SK-N-SH treated with all-trans-retinoic acid at 6 μM for 48 hours (cell line): ENCODE results near the gene RELT.

Source experiments
- ATAC-seq: fragments of 200-7000 bp; cut with Tn5 transposase; 3 replicates; pipeline ENCODE4 v1.9.1; 2020; ENCODE audit warnings: mild to moderate bottlenecking, moderate library complexity
- ARNTL ChIP-seq: fragments of 450-650 bp; formaldehyde crosslinking; IDR thresholded peaks from 2 replicates; pipeline ENCODE4 v1.5.0; 2020; ENCODE audit warnings: low read depth, mild to moderate bottlenecking, moderate library complexity, borderline replicate concordance
- BACH2 ChIP-seq: fragments of 250-450 bp; sonication (Bioruptor Pico); IDR thresholded peaks from 2 replicates; pipeline ENCODE4 v1.9.0; 2021; ENCODE audit warnings: mild to moderate bottlenecking, borderline replicate concordance
- CREB5 ChIP-seq: fragments of 250-450 bp; sonication (Bioruptor Pico); IDR thresholded peaks from 2 replicates; pipeline ENCODE4 v1.5.1; 2020; ENCODE audit warnings: low read depth, mild to moderate bottlenecking, moderate library complexity
- CSDC2 ChIP-seq: fragments of 250-450 bp; sonication (Bioruptor Pico); IDR thresholded peaks from 2 replicates; pipeline ENCODE4 v1.5.0; 2020; ENCODE audit warnings: mild to moderate bottlenecking, moderate library complexity
- CSRNP3 ChIP-seq: fragments of 250-450 bp; sonication (Bioruptor Pico); IDR thresholded peaks from 2 replicates; pipeline ENCODE4 v1.5.1; 2021; ENCODE audit warnings: mild to moderate bottlenecking, moderate library complexity
- ESRRG ChIP-seq: fragments of 250-450 bp; sonication (Bioruptor Pico); IDR thresholded peaks from 2 replicates; pipeline ENCODE4 v1.6.1; 2021; ENCODE audit warnings: mild to moderate bottlenecking
- GLIS3 ChIP-seq: fragments of 250-450 bp; sonication (Bioruptor Pico); IDR thresholded peaks from 2 replicates; pipeline ENCODE4 v1.5.0; 2020; ENCODE audit warnings: mild to moderate bottlenecking, moderate library complexity
- PATZ1 ChIP-seq: fragments of 250-450 bp; sonication (Bioruptor Pico); IDR thresholded peaks from 2 replicates; pipeline ENCODE4 v1.8.0; 2020; ENCODE audit warnings: mild to moderate bottlenecking, moderate library complexity, borderline replicate concordance
- POU6F1 ChIP-seq: fragments of 250-450 bp; sonication (Bioruptor Pico); IDR thresholded peaks from 2 replicates; pipeline ENCODE4 v1.8.0; 2021; ENCODE audit warnings: low read depth, mild to moderate bottlenecking, moderate library complexity, borderline replicate concordance
- PPARA ChIP-seq: fragments of 250-450 bp; sonication (Bioruptor Pico); IDR thresholded peaks from 2 replicates; pipeline ENCODE4 v1.5.0; 2020; ENCODE audit warnings: mild to moderate bottlenecking, borderline replicate concordance
- RARB ChIP-seq: fragments of 250-450 bp; sonication (Bioruptor Pico); IDR thresholded peaks from 2 replicates; pipeline ENCODE4 v1.8.0; 2021; ENCODE audit warnings: mild to moderate bottlenecking, moderate library complexity
- SNAI2 ChIP-seq: fragments of 250-450 bp; sonication (Bioruptor Pico); IDR thresholded peaks from 2 replicates; pipeline ENCODE4 v1.5.0; 2020; ENCODE audit warnings: mild to moderate bottlenecking, moderate library complexity
- TCF4 ChIP-seq: fragments of 250-450 bp; sonication (Bioruptor Pico); IDR thresholded peaks from 2 replicates; pipeline ENCODE4 v1.8.0; 2021; ENCODE audit warnings: mild to moderate bottlenecking, moderate library complexity, borderline replicate concordance
- TOX ChIP-seq: fragments of 250-450 bp; sonication (Bioruptor Pico); IDR thresholded peaks from 2 replicates; pipeline ENCODE4 v1.8.0; 2021; ENCODE audit warnings: mild to moderate bottlenecking, moderate library complexity, borderline replicate concordance
- TSHZ2 ChIP-seq: fragments of 250-450 bp; sonication (Bioruptor Pico); IDR thresholded peaks from 2 replicates; pipeline ENCODE4 v1.5.0; 2020; ENCODE audit warnings: mild to moderate bottlenecking, moderate library complexity
- ZC3H10 ChIP-seq: fragments of 250-450 bp; sonication (Bioruptor Pico); IDR thresholded peaks from 2 replicates; pipeline ENCODE4 v1.5.1; 2021; ENCODE audit warnings: mild to moderate bottlenecking, moderate library complexity
- ZFP3 ChIP-seq: fragments of 250-450 bp; sonication (Bioruptor Pico); IDR thresholded peaks from 2 replicates; pipeline ENCODE4 v1.5.0; 2020; ENCODE audit warnings: mild to moderate bottlenecking, moderate library complexity
- ZFP30 ChIP-seq: fragments of 450-650 bp; formaldehyde crosslinking; IDR thresholded peaks from 2 replicates; pipeline ENCODE4 v1.5.0; 2022; ENCODE audit warnings: mild to moderate bottlenecking, moderate library complexity
- ZNF70 ChIP-seq: fragments of 450-650 bp; formaldehyde crosslinking; IDR thresholded peaks from 2 replicates; pipeline ENCODE4 v1.5.0; 2020; ENCODE audit warnings: mild to moderate bottlenecking, moderate library complexity

RELT gene

GRCh38 chr11:73393479-73394415 is 17.5 kb downstream of the RELT start (continued):
- no peak for TF ChIP-seq CREB5
- TF ChIP-seq RARB (CRISPR knock-in tag): no peak
- no peak for TF ChIP-seq ESRRG (CRISPR knock-in tag)
- TF ChIP-seq SNAI2 (CRISPR knock-in tag): no peak
- TF ChIP-seq PPARA: no peak
- no peak for TF ChIP-seq ZC3H10
- TF ChIP-seq POU6F1 (CRISPR knock-in tag): no peak
- no peak for TF ChIP-seq ZFP3 (CRISPR knock-in tag)
- TF ChIP-seq ZFP30 (CRISPR knock-in tag): no peak
- TF ChIP-seq BACH2: no peak
- TF ChIP-seq, all 23 proteins: peak for 0

- ATAC-seq: no peak
- no peak for TF ChIP-seq SNAI2 (CRISPR knock-in tag)
- no peak for TF ChIP-seq PATZ1 (CRISPR knock-in tag)
- no peak for TF ChIP-seq TOX (CRISPR knock-in tag)
- TF ChIP-seq BACH2: no peak
- no peak for TF ChIP-seq CSDC2 (CRISPR knock-in tag)
- no peak for TF ChIP-seq TCF4 (CRISPR knock-in tag)
- TF ChIP-seq ZFP30 (CRISPR knock-in tag): no peak
- no peak for TF ChIP-seq TSHZ2 (CRISPR knock-in tag)
- no peak for TF ChIP-seq CREB5
- TF ChIP-seq ZNF70: no peak
- TF ChIP-seq ZFP3 (CRISPR knock-in tag): no peak
- no peak for TF ChIP-seq RARB (CRISPR knock-in tag)
- no peak for TF ChIP-seq GLIS3 (CRISPR knock-in tag)
- TF ChIP-seq ARNTL (CRISPR knock-in tag): no peak
- TF ChIP-seq CSRNP3 (CRISPR knock-in tag): no peak
Observed at GRCh38 chr11:73394416-73395296, 18.5 kb downstream of the RELT start.
